HepG2 (cell line): ENCODE data around the gene DTHD1. TPM values are rescaled to one million over a fixed set of nuclear protein-coding genes. Genes with fewer than 3 reads are reported as not detected.

Experiments used
- ATAC-seq: fragments of 200-7000 bp; cut with Tn5 transposase; 3 replicates; pipeline ENCODE4 v1.9.1; 2020; ENCODE audit warnings: mild to moderate bottlenecking, moderate library complexity
- BruUV-seq: library from RNA; stranded (reverse); fragments of 400-500 nt; replicated peaks from 2 replicates; lab custom pipeline; 2021; lab: Mats Ljungman, UMichigan
- CTCF ChIA-PET: fragments of 300-600 bp; formaldehyde crosslinking; extraction: SDS; loops from one replicate; lab custom pipeline; 2021; ENCODE audit warnings: low total read pairs, inconsistent platforms, low intra/inter-chr PET ratio; lab: Yijun Ruan, JAX
- POLR2A ChIA-PET: fragments of 350-600 bp; sonication (Branson Sonifier 250); formaldehyde crosslinking; loops from one replicate; lab custom pipeline; 2020; ENCODE audit warnings: antibody characterized with exemption, inconsistent platforms; lab: Yijun Ruan, JAX
- DNase-seq: peaks from one replicate; pipeline ENCODE4 v3.0.0-alpha.2; 2015; ENCODE audit warnings: low spot score
- FAIRE-seq: peaks from 3 replicates; lab custom pipeline; 2011; peaks lifted over from hg19 to GRCh38; lab: Jason Lieb, UNC
- H2AFZ ChIP-seq: one replicate; pipeline ENCODE4 v1.6.1; 2011; ENCODE audit warnings: low read length, inconsistent platforms
- H3K27ac ChIP-seq: fragments of 300-600 bp; 3 replicates; pipeline ENCODE4 v1.8.0; 2011; ENCODE audit warnings: mixed run types, mild to moderate bottlenecking, mixed read lengths, low read length, inconsistent platforms; ENCODE audit not compliant: insufficient read depth; ENCODE audit errors: extremely low read length
- H3K27me3 ChIP-seq, 2 experiments: fragments of 200-600 bp in 1 of 2; 2 replicates in 1 of 2; 3 replicates in 1 of 2; pipeline versions ENCODE4 v1.6.0 to v1.8.0; 2011; ENCODE audit warnings: low read length in 2 of 2, mild to moderate bottlenecking in 2 of 2, moderate library complexity in 2 of 2, inconsistent platforms in 1 of 2; ENCODE audit not compliant: insufficient read depth in 2 of 2, control insufficient read depth in 1 of 2
- H3K36me3 ChIP-seq, 2 experiments: fragments of 200-600 bp in 1 of 2; replicated peaks in 1 of 2; 2 replicates in 1 of 2; 3 replicates in 1 of 2; pipeline versions ENCODE4 v1.5.1 to v1.8.0; 2011; ENCODE audit warnings: low read length in 2 of 2, inconsistent platforms in 1 of 2; ENCODE audit not compliant: insufficient read depth in 2 of 2, control insufficient read depth in 1 of 2
- H3K4me1 ChIP-seq: 2 replicates; pipeline ENCODE4 v1.5.1; 2012; ENCODE audit warnings: low read length, inconsistent platforms; ENCODE audit not compliant: insufficient read depth
- H3K4me2 ChIP-seq: 2 replicates; pipeline ENCODE4 v1.6.0; 2011; ENCODE audit warnings: low read depth, low read length, inconsistent platforms
- H3K4me3 ChIP-seq, 3 experiments: fragments of 200-600 bp in 1 of 3; sonication (generic), shearing (Covaris generic) in 1 of 3; replicated peaks in 1 of 3; 2 replicates each; pipeline ENCODE4 v1.5.1; 2011 to 2016; ENCODE audit warnings: low read length in 3 of 3, inconsistent platforms in 2 of 3, low read depth in 2 of 3, mild to moderate bottlenecking in 2 of 3, control low read depth in 1 of 3, mixed read lengths in 1 of 3; ENCODE audit not compliant: insufficient read depth in 1 of 3
- H3K79me2 ChIP-seq: one replicate; pipeline ENCODE4 v1.6.1; 2011; ENCODE audit warnings: low read length, inconsistent platforms; ENCODE audit not compliant: insufficient read depth
- H3K9ac ChIP-seq: 2 replicates; pipeline ENCODE4 v1.6.0; 2011; ENCODE audit warnings: mild to moderate bottlenecking, low read depth, low read length, inconsistent platforms; ENCODE audit not compliant: insufficient read depth
- H3K9me3 ChIP-seq: 2 replicates; pipeline ENCODE4 v1.5.1; 2012; ENCODE audit warnings: mild to moderate bottlenecking, low read length
- H4K20me1 ChIP-seq: 2 replicates; pipeline ENCODE4 v1.6.0; 2011; ENCODE audit warnings: inconsistent platforms, mild to moderate bottlenecking, low read length, moderate library complexity; ENCODE audit not compliant: insufficient read depth
- ARNT2 ChIP-seq: sonication (generic); formaldehyde crosslinking; IDR thresholded peaks from 2 replicates; pipeline ENCODE4 v1.8.0; 2022; ENCODE audit warnings: mild to moderate bottlenecking, low read depth, missing genetic modification reagents, moderate library complexity
- CTCF ChIP-seq: sonication (generic); formaldehyde crosslinking; IDR thresholded peaks from 2 replicates; pipeline ENCODE4 v1.5.0; 2020; ENCODE audit warnings: mild to moderate bottlenecking, missing genetic modification reagents, moderate library complexity
- JARID2 ChIP-seq: sonication (generic); formaldehyde crosslinking; IDR thresholded peaks from 2 replicates; pipeline ENCODE4 v1.8.1; 2023; ENCODE audit warnings: missing genetic modification reagents, inconsistent platforms; ENCODE audit not compliant: insufficient replicate concordance
- KAT7 ChIP-seq: IDR thresholded peaks from 2 replicates; pipeline ENCODE4 v1.6.1; 2018; ENCODE audit warnings: borderline replicate concordance, missing compliant biosample characterization
- KLF16 ChIP-seq, 2 experiments: sonication (generic) in 1 of 2; formaldehyde crosslinking in 1 of 2; IDR thresholded peaks; 2 replicates each; pipeline versions ENCODE4 v1.6.1 to v1.8.0; 2016 to 2023; ENCODE audit warnings: missing genetic modification reagents in 2 of 2, missing compliant biosample characterization in 1 of 2
- RORA ChIP-seq: sonication (generic); formaldehyde crosslinking; IDR thresholded peaks from 2 replicates; pipeline ENCODE4 v1.5.0; 2020; ENCODE audit warnings: mild to moderate bottlenecking, missing genetic modification reagents, moderate library complexity
- TBP ChIP-seq: sonication (generic); formaldehyde crosslinking; IDR thresholded peaks from 2 replicates; pipeline ENCODE4 v1.5.0; 2020; ENCODE audit warnings: missing genetic modification reagents
- TIGD3 ChIP-seq: sonication (generic); formaldehyde crosslinking; IDR thresholded peaks from 2 replicates; pipeline ENCODE4 v1.5.1; 2020; ENCODE audit warnings: mild to moderate bottlenecking, missing genetic modification reagents, borderline replicate concordance
- ZHX1 ChIP-seq: sonication (generic); formaldehyde crosslinking; IDR thresholded peaks from 2 replicates; pipeline ENCODE4 v1.8.1; 2022; ENCODE audit warnings: low read depth, mild to moderate bottlenecking, missing genetic modification reagents
- ZNF180 ChIP-seq: sonication (generic); formaldehyde crosslinking; IDR thresholded peaks from 2 replicates; pipeline ENCODE4 v1.4.0; 2020; ENCODE audit warnings: low read depth, missing genetic modification reagents, borderline replicate concordance
- ZNF33B ChIP-seq: sonication (generic); formaldehyde crosslinking; IDR thresholded peaks from 2 replicates; pipeline ENCODE4 v1.5.1; 2020; ENCODE audit warnings: mild to moderate bottlenecking, missing genetic modification reagents
- ZNF512 ChIP-seq: sonication (generic); formaldehyde crosslinking; IDR thresholded peaks from 2 replicates; pipeline ENCODE4 v1.4.0; 2020; ENCODE audit warnings: mild to moderate bottlenecking, missing genetic modification reagents
- ZNF543 ChIP-seq: sonication (generic); formaldehyde crosslinking; IDR thresholded peaks from 2 replicates; pipeline ENCODE4 v1.4.0; 2020; ENCODE audit warnings: mild to moderate bottlenecking, missing genetic modification reagents
- ZNF556 ChIP-seq: sonication (generic); formaldehyde crosslinking; IDR thresholded peaks from 2 replicates; pipeline ENCODE4 v1.4.0; 2020; ENCODE audit warnings: mild to moderate bottlenecking, missing genetic modification reagents, borderline replicate concordance
- ZNF773 ChIP-seq: sonication (generic); formaldehyde crosslinking; IDR thresholded peaks from 2 replicates; pipeline ENCODE4 v1.4.0; 2020; ENCODE audit warnings: missing genetic modification reagents, borderline replicate concordance
- ZNF784 ChIP-seq: sonication (generic); formaldehyde crosslinking; IDR thresholded peaks from 2 replicates; pipeline ENCODE4 v1.5.1; 2020; ENCODE audit warnings: missing genetic modification reagents, mild to moderate bottlenecking, borderline replicate concordance
- WGBS: methylation state at CpG from one replicate; pipeline ENCODE4 v1.1.6; 2017; ENCODE audit warnings: low lambda C conversion rate; 5-methylcytosine and 5-hydroxymethylcytosine counted together
- in situ Hi-C: cut with HindIII; loops from 2 replicates; pipeline ENCODE4 v1.10.0; 2017; ENCODE audit warnings: low pct_unique_long_range_greater_than_20kb; ENCODE audit not compliant: extremely low pct_ligation_motif_present
- intact Hi-C: fragments of 100-400 bp; cut with micrococcal nuclease; formaldehyde crosslinking; loops from one replicate; pipeline ENCODE4 v1.10.0; 2022; ENCODE audit not compliant: unreplicated experiment
- polyA plus RNA-seq, 8 experiments: library from polyadenylated mRNA; depleted of rRNA in 3 of 8; stranded (reverse) in 7 of 8; unstranded in 1 of 8; fragments of >200 nt; fragmentation: Illumina TruSeq in 4 of 8; extraction: Trizol in 4 of 8; gene quantifications; 2 replicates each; pipeline versions ENCODE4 v1.2.1 to v1.2.3, GENCODE V29; 2011 to 2016; ENCODE audit warnings: low read depth in 4 of 8, missing spikeins in 1 of 8, mixed read lengths in 1 of 8; ENCODE audit not compliant: insufficient read depth in 1 of 8
- total RNA-seq, 5 experiments: library from RNA; depleted of rRNA; stranded (reverse); fragments of >200 nt; fragmentation: Illumina TruSeq; extraction: Trizol; gene quantifications; 2 replicates each; pipeline ENCODE4 v1.2.3, GENCODE V29; 2016; ENCODE audit warnings: low read depth in 1 of 5

Gene DTHD1
- total and polyA plus RNA-seq, 2 of the 13 experiments (the other 11 are each of a cell fraction or from before 2014, with no cell fraction given) = not detected

- TF ChIP-seq ARNT2 (no peak), ZNF180 (no peak), ZNF33B (CRISPR knock-in tag) (no peak)
Observed at GRCh38 chr4:36313301-36313700, 31.9 kb downstream of the DTHD1 start (continued).

GRCh38 chr4:36313703-36314102 is 32.3 kb downstream of the DTHD1 start:
- Histone ChIP-seq H4K20me1 (no peaks in the 10 kb centered on the region), H2AFZ (no peak overlapping the region), H3K27me3 (no peaks in the 10 kb centered on the region), H3K4me2 (no peak overlapping the region), H3K9me3 (no peaks in the 10 kb centered on the region), H3K36me3 (no peaks in the 10 kb centered on the region), H3K9ac (no peak overlapping the region), H3K27ac (no peak overlapping the region), H3K79me2 (no peaks in the 10 kb centered on the region), H3K4me3 (no peak overlapping the region), H3K4me1 (no peaks in the 10 kb centered on the region)
- no TSS peak for BruUV-seq
- FAIRE-seq (no peak), DNase-seq (no peak), ATAC-seq (no peak)
- in situ Hi-C loops (no loop called here), intact Hi-C loops (no loop called here)
- ChIA-PET POLR2A (no interaction called here), CTCF (no interaction called here)
- WGBS = 18% methylated on average over 1 of the region's 1 CpG
- TF ChIP-seq TIGD3 (CRISPR knock-in tag) (no peak), RORA (no peak), ZNF512 (CRISPR knock-in tag) (no peak), ZHX1 (no peak), TBP (CRISPR knock-in tag) (no peak), ZNF773 (CRISPR knock-in tag) (no peak), KAT7 (no peak), ZNF556 (CRISPR knock-in tag) (no peak), KLF16 (CRISPR knock-in tag; IDR thresholded peaks at IDR 0.05) (no peak), ZNF543 (CRISPR knock-in tag) (no peak), JARID2 (CRISPR knock-in tag) (no peak), CTCF (no peak), ZNF784 (no peak)
